ENCODE data around the gene TEK.
"Not testable (repeated sequence)": the region's sequence is repeated elsewhere in the genome, so short reads cannot be mapped to it uniquely, and the experiment has no call there.

The TEK gene

GRCh38 chr9:27212621-27213020 is 103.6 kb downstream of the TEK start:
- no peak for DNase-seq (ENCODE audit: low read depth, low spot score)

- DNase-seq (ENCODE audit: low read depth, low spot score), result no peak
These were observed 118.2 kb downstream of the TEK start for GRCh38 chr9:27227192-27227591.

GRCh38 chr9:27239648-27240047 is 130.6 kb downstream of the TEK start:
- not testable (repeated sequence) for DNase-seq (ENCODE audit: low read depth, low spot score)

GRCh38 chr9:27247756-27248155 is 138.7 kb downstream of the TEK start:
- DNase-seq (ENCODE audit: low read depth, low spot score), result peak; percentile 13

GRCh38 chr9:27248702-27249101 is 139.7 kb downstream of the TEK start:
- DNase-seq (ENCODE audit: low read depth, low spot score), result no peak

GRCh38 chr9:27258662-27259061 is 149.6 kb downstream of the TEK start:
- no peak for DNase-seq (ENCODE audit: low read depth, low spot score)

- no peak for DNase-seq (ENCODE audit: low read depth, low spot score)
These were observed 151.9 kb downstream of the TEK start for GRCh38 chr9:27260789-27261516.

- no peak for DNase-seq (ENCODE audit: low read depth, low spot score)
These were observed 152.6 kb downstream of the TEK start for GRCh38 chr9:27261517-27262211.

- no peak for DNase-seq (ENCODE audit: low read depth, low spot score)
These were observed 163.1 kb downstream of the TEK start for GRCh38 chr9:27272103-27272502.

- DNase-seq (ENCODE audit: low read depth, low spot score), result no peak
These were observed 164.2 kb downstream of the TEK start for GRCh38 chr9:27273186-27273585.

- DNase-seq (ENCODE audit: low read depth, low spot score), result peak; percentile 51
These were observed 167.4 kb downstream of the TEK start for GRCh38 chr9:27276193-27277030.

- DNase-seq (ENCODE audit: low read depth, low spot score), result no peak
These were observed 169.3 kb downstream of the TEK start for GRCh38 chr9:27278374-27278773.

- no peak for DNase-seq (ENCODE audit: low read depth, low spot score)
These were observed 170.6 kb downstream of the TEK start for GRCh38 chr9:27279611-27280010.

Measured in smooth muscle cell of the brain vasculature (primary cell).